Right forelimb (tissue), 1 donor: ENCODE data around the gene LATS2.

Experiments
- DNase-seq: peaks from one replicate; pipeline ENCODE4 v3.0.0-alpha.2; 2018

LATS2 gene

DNA sequence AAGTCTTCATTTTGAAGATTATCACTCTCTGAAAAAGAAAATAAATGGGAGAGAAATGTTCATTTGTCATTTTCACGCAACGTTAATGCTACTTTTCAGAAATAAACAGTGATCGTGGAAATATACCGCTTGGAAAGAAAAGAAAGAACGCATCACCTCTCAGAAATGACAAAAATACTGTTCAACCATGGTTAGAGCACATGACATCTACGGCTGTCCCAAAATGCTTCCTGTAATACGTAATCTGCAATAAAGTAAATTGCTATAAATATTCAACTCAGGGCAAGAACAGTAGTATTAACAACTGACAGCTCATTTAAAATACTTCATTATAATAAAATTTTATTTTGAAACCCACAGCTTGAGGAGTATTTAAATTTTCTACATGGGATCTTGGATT lies 15.2 kb downstream of the LATS2 start:
- no peak for DNase-seq

DNA sequence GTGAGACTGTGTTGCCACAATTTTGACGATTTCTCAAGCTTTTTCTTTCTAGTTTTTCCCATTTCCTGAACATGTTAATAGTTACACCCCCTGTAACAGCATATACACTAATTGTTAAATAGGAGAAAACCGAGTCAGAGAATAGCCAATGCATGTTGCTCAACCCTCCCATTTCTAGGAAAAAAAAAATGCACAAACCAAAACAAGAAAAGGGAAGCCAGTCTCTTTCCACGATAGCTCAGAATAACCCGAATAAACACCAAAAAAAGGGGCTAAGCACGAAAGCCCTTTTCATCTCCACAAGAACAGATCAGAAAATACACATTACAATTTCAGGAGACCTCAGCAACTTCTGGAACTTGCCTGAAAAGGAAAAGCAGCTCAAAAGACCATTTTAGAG lies 16.3 kb downstream of the LATS2 start:
- no peak for DNase-seq

DNA sequence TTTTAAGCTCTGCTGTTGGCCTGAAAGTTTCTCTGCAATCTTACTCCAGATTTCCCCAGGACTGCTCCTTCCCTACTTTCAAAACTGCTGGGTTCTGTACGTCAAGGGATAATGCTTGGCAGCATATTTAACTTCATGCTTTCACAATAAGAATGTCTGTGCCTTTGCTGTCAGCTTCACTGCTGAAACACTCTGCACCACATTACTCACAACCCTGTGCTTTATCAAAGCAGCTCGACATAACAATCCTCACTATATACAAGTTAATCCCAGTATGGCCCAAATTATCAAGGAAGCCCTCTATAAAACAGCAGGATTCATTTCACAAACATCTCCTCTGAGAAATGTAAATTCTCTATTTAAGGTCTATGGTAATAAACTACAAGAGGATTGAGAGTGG lies 17.5 kb downstream of the LATS2 start:
- DNase-seq = no peak

DNA sequence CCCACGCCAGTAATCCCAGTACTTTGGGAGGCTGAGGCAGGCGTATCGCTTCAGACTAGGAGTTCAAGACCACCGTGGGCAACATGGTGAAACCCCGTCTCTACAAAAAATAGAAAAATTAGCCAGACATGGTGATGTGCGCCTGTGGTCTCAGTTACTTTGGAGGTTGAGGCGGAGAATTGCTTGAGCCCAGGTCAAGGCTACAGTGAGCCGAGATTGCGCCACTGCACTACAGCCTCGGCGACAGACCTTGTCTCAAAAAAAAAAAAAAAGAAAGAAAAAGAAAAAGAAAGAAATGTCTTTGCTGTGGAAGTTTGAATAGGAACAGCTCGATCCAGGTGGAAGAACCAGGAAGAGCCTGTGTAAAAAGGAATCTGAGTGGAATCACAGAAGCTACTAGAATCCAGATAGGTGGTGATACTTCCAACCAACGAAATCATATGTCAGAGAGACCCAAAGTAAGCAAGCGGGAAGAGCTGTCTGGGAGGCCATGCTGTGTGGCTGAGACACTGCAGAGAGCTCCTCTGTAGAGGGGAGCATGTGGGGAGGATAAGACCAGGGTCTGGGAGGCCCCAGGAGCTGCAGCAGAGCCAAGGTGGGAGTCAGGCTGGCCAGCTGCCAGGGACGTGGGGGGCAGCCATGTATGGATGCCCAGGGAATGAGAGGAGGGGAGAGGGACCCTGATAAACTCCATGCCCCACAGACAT lies 21.1 kb downstream of the LATS2 start:
- DNase-seq = no peak

DNA sequence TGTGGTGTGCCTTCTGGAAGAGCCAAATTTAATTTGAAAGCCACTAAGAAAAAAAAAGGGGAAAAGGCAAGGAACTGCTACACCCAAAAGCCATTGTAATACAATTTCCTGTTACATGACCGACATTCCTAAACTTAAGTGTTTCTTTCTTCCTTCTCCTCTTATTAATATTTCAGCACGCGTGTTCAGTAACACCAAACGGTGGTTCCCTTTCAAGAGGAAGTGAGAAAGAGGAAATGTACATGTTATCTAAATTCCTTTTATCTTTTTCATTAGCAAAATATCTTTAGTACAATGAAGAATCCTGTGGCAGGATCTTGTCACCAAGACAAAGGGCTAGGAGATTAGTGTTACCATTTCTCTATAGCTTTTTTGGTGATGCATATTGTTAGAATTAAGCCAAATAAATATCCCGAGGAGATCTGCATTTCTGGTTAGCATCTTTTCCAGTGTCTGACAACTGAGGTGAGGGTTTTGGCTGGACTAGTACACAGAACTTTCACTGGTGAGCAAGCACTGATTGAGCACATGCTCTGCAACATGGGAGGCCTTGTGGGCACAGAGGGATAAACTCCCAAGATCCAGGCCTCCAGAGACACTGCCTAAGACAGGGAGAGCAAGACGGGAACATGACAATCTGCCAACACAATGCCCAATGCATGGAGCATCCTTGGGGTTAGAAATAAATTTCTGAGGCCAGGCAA lies 22.1 kb downstream of the LATS2 start:
- no peak for DNase-seq

DNA sequence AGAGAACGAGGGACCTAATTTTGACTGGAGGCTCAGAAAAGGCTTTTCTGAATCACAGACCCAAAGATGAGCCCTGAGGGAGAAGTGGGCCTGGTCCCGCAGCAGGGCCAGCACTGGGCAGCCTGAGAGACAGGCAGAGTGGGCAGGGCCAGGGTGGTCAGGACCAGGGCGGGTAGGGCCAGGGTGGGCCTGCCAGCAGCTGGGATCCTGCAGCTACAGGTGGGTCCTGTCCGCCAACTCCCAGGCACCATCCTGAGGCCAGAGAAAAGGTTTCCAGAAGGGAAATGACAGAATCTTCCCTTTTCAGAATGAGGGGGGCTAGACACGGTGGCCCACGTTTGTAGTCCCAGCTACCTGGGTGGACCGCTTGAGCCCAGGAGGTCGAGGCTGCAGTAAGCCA lies 23.7 kb downstream of the LATS2 start:
- no peak for DNase-seq

DNA sequence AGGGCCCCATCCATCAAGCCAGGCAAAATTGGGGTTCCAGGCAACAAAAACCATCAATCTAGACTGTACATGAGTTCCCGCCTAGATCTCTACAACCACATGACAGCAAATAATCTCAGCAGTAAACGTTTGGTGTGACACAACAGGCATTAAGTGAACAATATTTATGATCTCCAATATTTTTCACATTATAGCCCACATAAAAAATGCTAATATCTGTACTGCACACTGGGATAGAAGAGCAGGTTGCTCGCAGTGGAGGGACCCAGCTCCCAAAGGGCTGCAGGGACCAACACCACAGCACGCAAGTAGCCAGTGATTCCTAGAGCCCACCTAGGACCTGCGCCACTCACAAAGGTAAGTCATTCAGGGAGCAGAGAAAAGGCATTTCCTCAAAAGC lies 25.9 kb downstream of the LATS2 start:
- no peak for DNase-seq

DNA sequence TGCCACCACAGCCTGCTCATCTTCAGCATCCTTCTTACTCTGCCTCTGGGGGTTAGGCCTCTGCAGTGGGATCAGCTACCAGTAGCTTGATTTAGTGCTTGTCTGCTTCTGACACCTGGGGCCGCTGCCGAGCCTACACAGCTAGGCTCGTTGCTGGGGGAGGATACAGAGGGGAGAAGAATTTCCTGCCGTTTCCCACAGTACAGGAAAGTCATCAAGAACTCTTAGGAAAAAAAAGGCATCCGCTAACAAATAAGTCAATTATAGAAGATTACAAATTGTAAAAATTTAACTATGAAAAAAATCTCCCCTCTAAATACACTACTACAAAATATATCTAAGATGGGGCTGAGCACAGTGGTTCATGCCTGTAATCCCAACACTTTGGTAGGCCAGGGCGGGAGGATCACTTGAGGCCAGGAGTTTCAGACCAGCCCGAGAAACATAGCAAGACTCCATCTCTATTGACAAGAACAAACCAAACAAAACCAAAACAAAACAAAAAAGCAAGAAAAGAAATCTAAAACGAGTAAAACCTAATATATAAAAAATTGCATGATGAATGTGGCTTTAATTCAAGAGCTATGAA lies 26.7 kb downstream of the LATS2 start:
- no peak for DNase-seq

DNA sequence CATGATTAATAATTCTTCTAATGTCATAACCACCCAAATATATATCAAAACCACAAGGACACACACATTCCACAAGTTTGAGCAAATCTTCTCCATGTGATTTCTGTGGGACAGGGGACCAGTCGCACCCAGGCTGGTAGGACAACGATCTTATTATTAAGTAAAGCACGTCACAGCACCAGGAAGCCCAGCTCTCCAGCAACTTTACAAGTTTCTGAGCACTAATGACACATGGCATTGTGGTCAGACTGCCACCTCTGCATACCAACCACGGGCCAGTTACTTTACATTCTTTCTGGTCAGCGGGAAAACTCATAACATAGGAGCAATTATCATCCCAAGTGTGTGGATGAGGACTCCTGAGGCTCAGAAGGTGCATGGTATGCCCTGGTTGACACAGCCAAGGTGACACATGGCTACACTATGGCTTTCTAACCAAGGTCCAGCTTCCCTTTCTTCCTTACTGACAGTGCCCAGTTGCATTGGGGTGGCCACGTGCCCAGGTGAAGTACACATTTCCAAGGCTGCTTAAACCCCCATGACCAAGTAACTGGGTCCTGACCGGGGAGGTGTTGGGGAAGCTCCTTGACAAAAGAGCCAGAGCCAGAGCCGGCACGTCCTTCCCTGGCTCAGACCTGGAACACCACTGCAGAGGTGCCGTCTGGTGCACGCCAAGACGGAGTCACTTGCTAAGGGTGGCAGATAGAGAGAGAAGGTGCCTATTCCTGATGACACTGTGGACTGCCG lies 27.4 kb downstream of the LATS2 start:
- DNase-seq = no peak

DNA sequence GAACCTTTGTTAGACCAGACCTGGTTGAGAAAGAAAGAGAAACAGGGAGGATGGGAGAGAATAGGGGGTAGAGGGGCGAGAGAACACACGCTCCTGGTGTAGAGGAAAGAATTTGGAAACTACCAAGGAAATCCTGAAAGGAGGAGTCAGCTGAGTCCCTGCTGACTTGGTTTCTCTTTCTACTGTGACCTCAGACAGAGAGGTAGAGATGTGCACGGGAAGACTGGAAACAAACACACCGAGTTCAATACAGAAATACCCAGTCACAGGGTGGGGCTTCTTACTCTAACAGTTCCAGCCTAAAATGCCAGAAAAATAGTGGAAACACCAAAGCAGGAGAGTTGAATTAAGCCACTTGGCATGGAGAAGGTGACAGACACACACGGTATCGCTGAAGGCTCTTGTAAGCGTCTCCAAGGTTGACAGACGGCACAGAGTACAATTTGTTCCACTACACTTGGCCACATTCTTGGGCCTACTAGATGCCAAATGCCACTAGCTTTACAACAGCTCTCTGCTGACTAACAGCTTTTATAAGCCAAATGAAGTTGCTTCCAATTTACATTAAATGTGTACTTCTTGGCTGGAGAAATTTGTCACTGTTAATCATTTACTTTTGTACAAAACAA lies 28.1 kb downstream of the LATS2 start:
- DNase-seq = no peak

DNA sequence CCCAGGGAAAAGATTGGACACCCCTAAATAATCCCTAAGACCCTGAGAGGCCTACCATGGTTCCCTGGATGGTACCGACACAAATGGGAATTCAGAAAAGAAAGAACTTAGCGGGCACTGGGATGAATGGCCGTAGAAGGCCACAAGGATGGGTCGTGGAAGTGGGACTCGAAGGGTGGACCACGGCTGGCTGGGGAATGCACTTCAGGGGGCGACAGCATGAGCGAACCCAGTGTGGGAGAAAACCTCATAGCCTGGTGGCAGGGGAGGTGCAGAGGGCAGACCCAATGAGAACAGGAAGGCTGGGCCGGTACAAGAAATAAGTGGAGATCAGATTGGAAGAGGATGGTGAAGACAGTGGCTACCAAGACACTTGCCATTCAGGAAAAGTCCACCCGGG lies 28.7 kb downstream of the LATS2 start:
- no peak for DNase-seq

DNA sequence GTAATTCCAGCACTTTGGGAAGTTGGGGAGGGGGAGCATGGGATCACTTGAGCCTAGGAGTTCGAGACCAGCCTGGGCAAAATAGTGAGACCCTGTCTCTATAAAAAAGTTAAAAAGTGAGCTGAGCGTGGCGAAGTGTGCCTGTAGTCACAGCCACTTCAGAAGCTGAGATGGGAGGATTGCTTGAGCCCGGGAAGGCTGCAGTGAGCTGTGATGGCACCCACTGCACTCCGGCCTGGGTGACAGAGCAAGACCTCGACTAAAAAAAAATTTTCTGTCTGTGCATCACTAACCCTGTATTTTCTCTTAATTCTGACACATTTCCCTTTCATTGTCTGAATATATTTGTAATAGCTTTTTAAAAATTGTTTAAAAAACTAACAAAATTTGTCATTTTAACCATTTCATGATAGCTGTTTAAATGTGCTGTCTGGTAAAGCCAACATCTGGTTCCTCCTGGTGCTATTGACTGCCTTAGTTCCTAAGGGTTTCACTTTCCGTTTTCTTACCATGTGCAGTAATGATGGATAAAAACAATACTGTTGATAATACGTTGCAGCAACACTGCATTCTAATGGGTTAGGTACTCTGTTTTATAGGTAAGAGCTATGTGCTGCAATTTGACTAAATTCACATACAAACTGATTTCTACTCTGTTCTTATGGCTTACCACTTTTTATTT lies 29.7 kb downstream of the LATS2 start:
- DNase-seq = no peak

DNA sequence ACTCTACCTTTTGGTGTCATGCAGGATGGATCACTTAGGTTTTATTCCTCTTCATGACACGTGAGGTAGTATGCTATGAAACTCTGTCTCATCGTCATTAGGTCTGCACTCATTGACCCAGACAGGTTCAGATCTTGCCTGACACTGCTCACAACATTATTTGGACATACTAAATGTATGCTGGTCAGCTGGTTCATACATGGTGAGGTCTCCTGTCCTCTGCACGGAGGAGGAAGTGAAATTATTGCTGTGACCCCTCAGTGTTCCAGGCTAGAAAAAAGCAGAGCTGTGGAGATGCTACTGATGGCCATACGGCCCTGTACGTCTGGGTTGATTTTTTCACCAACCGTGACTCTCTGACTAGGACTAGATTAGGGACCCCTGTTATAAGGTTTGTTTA lies 35.8 kb downstream of the LATS2 start:
- DNase-seq = no peak

DNA sequence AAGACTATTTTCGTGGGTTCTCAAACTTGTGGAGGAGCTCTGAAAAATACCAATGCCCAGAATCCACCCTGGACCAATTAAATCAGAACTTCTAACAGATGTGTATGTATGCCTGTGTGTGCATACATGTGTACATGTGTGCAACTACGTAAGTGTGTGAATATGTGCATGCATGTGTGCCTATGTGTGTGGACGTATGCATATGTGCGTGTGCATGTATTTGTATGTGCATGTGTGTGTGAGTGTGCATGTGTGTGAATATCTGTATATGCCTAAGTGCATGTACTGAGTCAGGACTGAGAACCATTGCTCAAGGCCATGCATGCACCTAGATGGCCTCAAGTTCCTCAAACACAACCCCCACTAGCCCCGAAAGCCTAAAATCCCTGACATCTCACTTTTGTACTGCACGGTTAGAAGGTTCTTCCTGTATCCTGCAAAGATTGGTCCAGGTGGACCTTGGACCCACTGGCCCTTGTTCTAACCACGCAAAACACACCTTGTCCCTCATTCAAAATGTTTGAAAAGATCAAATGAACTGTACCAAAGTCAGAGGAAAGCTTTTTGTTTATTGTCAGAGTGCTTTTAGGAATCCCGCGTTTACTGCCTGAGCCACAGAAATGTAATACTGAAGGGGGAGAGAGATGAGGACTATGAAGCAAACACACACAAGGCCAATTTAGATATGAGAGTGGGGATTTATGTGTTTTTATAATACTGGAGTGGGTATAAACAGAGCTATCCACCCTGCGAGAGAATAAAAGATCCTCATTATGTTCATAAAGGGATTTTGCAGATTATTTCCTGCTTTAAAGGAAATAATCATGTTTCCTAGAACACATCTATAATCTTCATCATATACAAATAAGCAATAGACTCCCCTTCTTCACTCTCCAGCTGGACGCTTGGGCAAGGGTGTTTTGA lies 39.1 kb downstream of the LATS2 start:
- DNase-seq = no peak

DNA sequence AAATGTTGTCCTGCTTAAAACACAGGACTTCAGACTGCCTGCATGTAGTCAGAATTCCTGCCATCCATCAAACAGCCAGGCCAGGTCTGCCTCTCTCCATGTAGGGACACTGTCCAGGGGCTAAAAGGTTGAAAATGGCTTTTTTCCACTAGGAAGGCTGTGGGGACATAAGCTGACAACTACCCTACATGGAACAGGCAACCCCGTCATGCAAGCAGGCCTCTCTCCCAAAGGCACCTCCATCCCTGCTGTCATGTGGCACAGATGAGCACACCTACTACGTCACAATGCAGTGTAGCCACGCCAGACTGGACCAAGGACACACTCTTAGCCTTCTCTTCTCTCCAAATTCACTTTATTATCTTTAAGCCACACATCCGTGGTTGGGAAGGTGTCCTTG lies 40.8 kb downstream of the LATS2 start:
- DNase-seq = no peak

DNA sequence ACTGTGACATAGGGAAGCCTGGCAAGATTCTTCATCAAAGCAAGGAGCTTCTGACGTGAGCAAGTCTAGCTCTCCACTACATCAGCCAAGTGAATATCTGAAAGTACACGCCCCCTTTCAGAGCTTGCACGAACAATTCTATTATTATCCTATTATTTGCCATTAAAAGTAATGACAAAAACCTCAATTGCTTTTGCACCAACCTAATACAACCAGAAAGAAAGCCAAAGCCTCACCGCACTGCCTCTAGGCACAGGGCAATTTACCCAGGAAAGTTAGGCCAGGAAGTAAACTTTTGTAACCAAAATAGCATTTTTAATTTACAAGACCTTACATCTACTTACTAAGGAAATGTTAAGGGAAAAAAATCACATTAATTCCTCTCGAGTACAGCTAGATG lies 41.2 kb downstream of the LATS2 start:
- DNase-seq = no peak

DNA sequence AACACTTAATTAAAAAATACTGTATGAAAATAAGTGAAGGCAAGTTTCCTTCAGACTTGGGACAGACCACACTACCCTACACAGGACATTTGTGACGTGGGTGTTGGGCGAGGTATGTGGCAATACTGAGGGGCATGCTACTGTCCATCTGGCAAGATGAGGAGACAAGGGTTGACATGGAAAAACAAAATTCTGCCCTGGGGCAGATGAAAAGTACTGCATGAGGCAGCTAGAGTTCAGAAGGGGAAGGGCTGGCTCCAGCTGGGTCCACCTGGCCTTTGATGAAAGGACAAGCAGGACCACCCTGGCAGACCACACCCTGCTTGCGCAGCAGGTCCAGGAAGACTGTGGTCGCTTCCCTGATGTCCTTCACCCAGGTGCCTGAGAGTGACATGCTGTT lies 43.2 kb downstream of the LATS2 start:
- DNase-seq = no peak

DNA sequence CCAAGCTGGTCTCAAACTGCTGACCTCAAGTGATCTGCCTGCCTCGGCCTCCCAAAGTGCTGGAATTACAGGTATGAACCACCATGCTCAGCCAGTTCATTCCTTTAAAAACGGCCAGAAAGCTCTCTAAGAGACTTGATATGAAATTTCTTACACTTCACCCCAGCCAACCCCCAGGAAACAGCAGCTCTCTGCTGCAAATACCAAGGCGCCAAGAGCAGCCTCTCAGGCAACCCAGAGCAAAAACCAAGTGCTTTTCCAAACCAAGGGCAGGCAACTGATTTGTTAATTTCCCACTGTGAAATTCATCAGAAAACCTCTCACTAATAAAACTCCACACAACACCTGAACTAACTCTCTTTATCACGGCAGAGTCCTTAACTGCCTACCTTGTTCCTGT lies 44.9 kb downstream of the LATS2 start:
- DNase-seq = no peak

DNA sequence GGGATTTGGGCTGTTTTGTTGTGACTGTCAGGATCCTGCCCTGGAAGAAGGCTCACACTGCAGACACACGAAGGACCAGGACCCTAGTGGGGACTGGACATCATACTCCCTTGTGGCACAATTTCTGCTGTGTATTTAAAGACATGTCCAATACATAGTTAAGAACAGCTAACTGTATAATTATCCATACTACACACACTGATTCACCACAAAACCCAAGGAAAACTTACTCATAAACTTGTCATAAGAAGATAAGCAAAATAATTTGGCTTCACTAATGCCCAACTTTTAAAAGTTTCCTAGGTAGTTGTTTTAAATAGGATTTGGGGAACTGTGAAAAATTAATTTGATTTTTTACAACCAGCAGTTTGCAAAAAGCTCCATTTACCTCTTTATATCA lies 46.1 kb downstream of the LATS2 start:
- no peak for DNase-seq

DNA sequence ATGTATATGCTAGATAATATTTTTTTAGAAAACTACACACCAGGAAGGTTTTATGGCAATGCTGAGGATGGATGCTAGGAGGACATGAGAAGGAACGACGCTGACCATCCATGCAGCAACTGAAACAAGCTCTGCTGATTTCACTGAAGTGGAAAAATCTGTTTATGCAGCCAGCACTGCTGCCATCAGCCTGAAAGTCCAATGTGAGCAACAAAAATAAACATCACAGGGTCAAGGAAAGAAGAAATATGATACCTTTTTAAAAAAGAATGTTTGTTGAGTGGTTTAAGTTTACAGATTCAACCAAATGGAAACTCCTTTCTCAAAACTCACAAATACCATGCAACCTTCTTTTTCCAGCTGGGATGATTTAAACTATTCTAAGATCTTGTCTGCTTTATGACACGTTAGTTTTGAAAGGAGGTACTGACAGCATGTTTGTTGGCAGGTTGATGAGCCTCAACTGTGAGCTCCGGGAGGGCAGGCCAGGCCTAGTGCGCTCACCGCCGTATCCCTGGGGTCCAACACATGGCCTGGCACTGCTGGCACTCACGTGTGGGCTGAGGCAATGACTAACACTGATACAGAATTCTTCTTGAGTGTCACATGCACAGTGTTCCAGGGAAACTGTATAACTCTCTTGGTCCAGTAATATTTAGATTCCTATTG lies 46.8 kb downstream of the LATS2 start:
- DNase-seq = no peak

DNA sequence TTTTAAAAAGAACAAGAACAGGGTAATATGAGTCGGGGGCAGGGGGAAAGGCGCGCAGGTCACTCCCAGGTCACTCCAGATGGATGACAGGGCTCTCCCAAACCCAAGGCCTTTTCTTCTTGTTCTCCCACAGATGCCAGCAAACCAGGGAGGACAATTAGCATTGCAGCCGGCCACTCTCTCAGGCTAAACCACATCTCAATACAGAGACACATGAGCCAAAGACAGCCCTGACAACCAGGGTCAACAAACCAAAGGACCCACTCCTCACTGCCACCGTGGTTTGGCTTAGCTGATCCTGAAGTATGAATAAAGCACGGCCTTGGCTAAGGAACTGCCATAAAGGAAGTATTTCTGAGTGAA lies 47.3 kb downstream of the LATS2 start:
- no peak for DNase-seq
